Spinal cord (tissue), 10 donors: ENCODE data around the gene WDR5. TPM values are rescaled to one million over a fixed set of nuclear protein-coding genes. Genes with fewer than 3 reads are reported as not detected.
A peak's percentile ranks its signal among the peaks of the same experiment; 100 is the strongest.
"Not testable (repeated sequence)": the region's sequence is repeated elsewhere in the genome, so short reads cannot be mapped to it uniquely, and the experiment has no call there.

ENCODE experiments used
- DNase-seq, 6 donors: peaks; one replicate each; pipeline versions ENCODE4 v3.0.0 to v3.0.0-alpha.2; 2013 to 2015; ENCODE audit warnings: low spot score in 6 of 6, low read depth in 4 of 6
- H3K27ac ChIP-seq: one replicate; pipeline ENCODE4 v1.5.1; 2013; ENCODE audit warnings: low read depth, low read length, control low read depth
- H3K27me3 ChIP-seq: one replicate; pipeline ENCODE4 v1.6.1; 2013; ENCODE audit warnings: low read length; ENCODE audit not compliant: control insufficient read depth, insufficient read depth
- H3K36me3 ChIP-seq: one replicate; pipeline ENCODE4 v1.6.1; 2013; ENCODE audit warnings: low read length; ENCODE audit not compliant: control insufficient read depth, insufficient read depth
- H3K4me1 ChIP-seq: one replicate; pipeline ENCODE4 v1.6.1; 2013; ENCODE audit warnings: low read length; ENCODE audit not compliant: control insufficient read depth, insufficient read depth
- H3K4me3 ChIP-seq: one replicate; pipeline ENCODE4 v1.5.1; 2013; ENCODE audit warnings: low read depth, low read length, control low read depth
- H3K9me3 ChIP-seq: one replicate; pipeline ENCODE4 v1.6.1; 2013; ENCODE audit warnings: low read length; ENCODE audit not compliant: control insufficient read depth, insufficient read depth
- WGBS: methylation state at CpG from one replicate; pipeline ENCODE4 v1.1.5; 2013; ENCODE audit warnings: missing lambda C conversion rate; ENCODE audit not compliant: insufficient coverage; 5-methylcytosine and 5-hydroxymethylcytosine counted together
- polyA plus RNA-seq, 2 donors: library from polyadenylated mRNA; unstranded; fragments of 120-200 nt; gene quantifications; one replicate each; pipeline ENCODE4 v1.2.1, GENCODE V29; 2013; ENCODE audit not compliant: insufficient read length in 2 of 2
- total RNA-seq, 2 donors: library from RNA; depleted of rRNA in 1 of 2; stranded (reverse); fragments of 120-200 nt in 1 of 2; fragments of >200 nt in 1 of 2; gene quantifications; one replicate each; pipeline versions ENCODE4 v1.2.3 to v1.2.4, GENCODE V29; 2013 to 2014
- donor health status: healthy.

Gene WDR5
- total and polyA plus RNA-seq, 4 donors = 15.1 to 39.0 (median 30.1) TPM

DNA sequence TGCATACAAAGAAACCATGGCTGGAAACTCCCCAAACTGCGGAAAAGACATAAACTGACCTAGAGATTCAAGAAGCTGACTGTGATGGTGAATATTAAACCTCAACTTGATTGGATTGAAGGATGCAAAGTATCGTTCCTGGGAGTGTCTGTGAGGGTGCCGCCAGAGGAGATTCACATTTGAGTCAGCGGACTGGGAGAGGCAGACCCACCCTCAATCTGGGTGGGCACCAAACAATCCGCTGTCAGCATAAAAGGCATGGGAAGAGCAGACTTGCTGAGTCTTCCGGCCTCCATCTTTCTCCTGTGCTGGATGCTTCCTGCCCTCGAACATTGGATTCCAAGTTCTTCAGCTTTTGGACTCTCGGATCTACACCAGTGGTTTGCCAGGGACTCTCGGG lies 24.8 kb upstream of the WDR5 start:
- DNase-seq = no peak
- Histone ChIP-seq H3K27me3 (no peaks in the 10 kb centered on the region), H3K27ac (no peak overlapping the region), H3K36me3 (no peaks in the 10 kb centered on the region), H3K4me3 (no peak overlapping the region), H3K4me1 (no peaks in the 10 kb centered on the region), H3K9me3 (no peaks in the 10 kb centered on the region)
- WGBS = 83% methylated on average over 8 of the region's 9 CpGs

DNA sequence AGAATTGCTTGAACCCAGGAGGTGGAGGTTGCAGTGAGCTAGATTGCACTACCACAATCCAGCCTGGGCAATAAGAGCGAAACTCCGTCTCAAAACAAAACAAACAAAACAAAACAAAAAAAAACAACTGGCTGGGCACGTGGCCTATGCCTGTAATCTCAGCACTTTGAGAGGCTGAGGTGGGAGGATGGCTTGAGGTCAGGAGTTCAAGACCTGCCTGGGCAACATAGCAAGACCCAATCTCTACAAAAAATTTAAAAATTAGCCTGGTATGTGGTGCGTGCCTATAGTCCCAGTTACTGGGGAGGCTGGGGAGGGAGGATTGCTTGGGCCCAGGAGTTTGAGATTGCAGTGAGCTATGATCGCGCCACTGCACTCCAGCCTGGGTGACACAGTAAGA lies 23.3 kb upstream of the WDR5 start:
- Histone ChIP-seq H3K4me1 (no peaks in the 10 kb centered on the region), H3K4me3 (no peak overlapping the region), H3K27me3 (no peaks in the 10 kb centered on the region), H3K27ac (no peak overlapping the region), H3K36me3 (no peaks in the 10 kb centered on the region), H3K9me3 (no peaks in the 10 kb centered on the region)
- no CpG with 5 or more reads among the region's 6 CpGs for WGBS
- DNase-seq = no peak

DNA sequence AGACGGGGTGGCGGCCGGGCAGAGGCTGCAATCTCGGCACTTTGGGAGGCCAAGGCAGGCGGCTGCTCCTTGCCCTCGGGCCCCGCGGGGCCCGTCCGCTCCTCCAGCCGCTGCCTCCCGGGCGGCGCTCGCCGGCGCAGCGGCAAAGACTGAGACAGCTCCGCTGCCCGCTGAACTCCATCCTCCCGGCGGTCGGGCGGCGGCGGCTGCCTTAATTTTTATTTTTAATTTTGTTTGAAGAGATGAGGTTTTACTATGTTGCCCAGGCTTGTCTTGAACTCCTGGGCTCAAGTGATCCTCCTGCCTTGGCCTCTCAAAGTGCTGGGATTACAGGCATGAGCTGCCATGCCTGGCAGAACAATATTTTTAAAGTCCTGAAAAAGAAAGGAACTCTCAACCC lies 16.9 kb upstream of the WDR5 start:
- H3K4me3 ChIP-seq, H3K4me1 ChIP-seq, H3K27me3 ChIP-seq, H3K9me3 ChIP-seq, DNase-seq, H3K36me3 ChIP-seq, H3K27ac ChIP-seq: not testable (repeated sequence)
- 98% methylated on average over 9 of the region's 26 CpGs for WGBS

DNA sequence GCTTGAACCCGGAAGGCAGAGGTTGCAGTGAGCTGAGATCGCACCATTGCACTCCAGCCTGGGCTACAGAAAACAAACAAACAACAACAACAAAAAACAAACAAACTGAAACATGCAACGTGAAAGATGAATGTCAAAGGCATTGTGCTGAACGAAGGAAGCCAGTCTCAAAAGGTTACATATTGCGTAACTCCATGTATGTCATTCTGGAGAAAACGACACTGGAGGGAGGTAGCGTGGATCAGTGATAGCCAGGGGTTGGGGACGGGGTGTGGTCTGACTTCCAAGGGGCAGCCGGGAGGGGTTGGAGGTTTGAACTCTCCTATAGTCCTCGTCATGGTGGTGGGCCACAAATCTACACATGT lies 12.1 kb upstream of the WDR5 start:
- 86% methylated on average over 4 of the region's 10 CpGs for WGBS
- DNase-seq = no peak
- no peaks in the 10 kb centered on the region for H3K36me3 ChIP-seq
- no peaks in the 10 kb centered on the region for H3K9me3 ChIP-seq
- no peak overlapping the region for H3K27ac ChIP-seq
- H3K4me3 ChIP-seq = no peak overlapping the region
- H3K27me3 ChIP-seq = no peaks in the 10 kb centered on the region
- H3K4me1 ChIP-seq = peaks cover 5% of the 10 kb centered on the region

DNA sequence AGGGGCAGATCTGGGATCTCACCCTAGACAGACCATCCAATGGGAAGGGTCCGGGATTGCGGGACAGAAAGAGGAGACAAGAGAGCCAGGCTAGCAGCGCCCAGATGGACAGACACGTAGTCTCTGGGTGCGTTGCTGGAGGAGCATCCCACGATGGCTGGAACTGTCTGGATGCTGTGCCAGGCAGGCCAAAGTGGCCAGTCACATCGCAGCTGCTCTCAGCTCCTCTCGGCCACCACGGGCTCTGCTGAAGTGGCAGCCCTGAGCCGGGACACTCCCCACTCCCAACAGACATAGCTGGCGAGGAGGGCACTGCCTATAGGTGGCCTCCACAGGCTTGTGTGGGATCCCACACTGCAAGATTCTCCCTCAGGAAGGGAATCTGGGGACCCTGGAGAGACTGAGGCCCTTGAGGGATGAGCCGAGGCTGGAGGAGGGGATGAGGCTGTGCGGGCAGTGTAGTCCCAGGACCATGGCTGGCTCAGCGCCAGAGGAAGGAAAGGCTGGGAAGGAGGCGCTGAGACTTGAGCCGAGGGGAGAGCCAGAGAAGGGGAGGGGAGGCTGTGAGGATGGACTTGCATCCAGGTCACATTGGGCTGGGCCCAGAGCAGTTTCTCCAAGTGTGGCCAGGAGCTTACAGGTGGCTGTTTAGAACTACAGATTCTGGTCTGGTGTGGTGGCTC lies 10.3 kb upstream of the WDR5 start:
- no peaks in the 10 kb centered on the region for H3K27me3 ChIP-seq
- no peak overlapping the region for H3K4me3 ChIP-seq
- H3K27ac ChIP-seq = no peak overlapping the region
- no peaks in the 10 kb centered on the region for H3K9me3 ChIP-seq
- WGBS = 69% methylated on average over 16 of the region's 16 CpGs
- H3K36me3 ChIP-seq = no peaks in the 10 kb centered on the region
- DNase-seq = peak in 1 of 6 donors; percentile 19
- peaks cover 16% of the 10 kb centered on the region for H3K4me1 ChIP-seq

DNA sequence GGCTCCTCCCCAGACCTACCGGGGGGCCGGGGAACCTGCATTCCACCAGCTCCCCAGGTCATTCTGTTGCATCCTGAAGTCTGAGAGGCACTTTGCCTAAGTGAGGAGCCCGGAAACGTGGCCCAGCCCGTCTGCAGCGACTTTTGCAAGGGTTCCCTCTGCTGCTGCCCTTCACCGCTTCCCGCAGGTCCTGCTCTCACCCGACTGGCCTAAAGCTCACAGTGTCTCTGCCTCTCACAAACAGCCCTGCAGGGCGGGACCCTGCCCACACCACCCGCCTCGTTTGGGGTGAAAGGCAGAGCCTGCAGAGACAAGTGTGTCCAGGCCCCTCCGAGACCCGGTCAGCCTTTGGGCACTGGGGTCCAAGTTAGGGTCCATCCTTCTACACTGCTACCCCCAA lies 9.5 kb upstream of the WDR5 start:
- H3K9me3 ChIP-seq = no peaks in the 10 kb centered on the region
- no peak overlapping the region for H3K4me3 ChIP-seq
- H3K4me1 ChIP-seq = peaks cover 16% of the 10 kb centered on the region
- H3K27ac ChIP-seq = no peak overlapping the region
- H3K27me3 ChIP-seq = no peaks in the 10 kb centered on the region
- WGBS = 83% methylated on average over 13 of the region's 14 CpGs
- H3K36me3 ChIP-seq = no peaks in the 10 kb centered on the region
- no peak for DNase-seq

DNA sequence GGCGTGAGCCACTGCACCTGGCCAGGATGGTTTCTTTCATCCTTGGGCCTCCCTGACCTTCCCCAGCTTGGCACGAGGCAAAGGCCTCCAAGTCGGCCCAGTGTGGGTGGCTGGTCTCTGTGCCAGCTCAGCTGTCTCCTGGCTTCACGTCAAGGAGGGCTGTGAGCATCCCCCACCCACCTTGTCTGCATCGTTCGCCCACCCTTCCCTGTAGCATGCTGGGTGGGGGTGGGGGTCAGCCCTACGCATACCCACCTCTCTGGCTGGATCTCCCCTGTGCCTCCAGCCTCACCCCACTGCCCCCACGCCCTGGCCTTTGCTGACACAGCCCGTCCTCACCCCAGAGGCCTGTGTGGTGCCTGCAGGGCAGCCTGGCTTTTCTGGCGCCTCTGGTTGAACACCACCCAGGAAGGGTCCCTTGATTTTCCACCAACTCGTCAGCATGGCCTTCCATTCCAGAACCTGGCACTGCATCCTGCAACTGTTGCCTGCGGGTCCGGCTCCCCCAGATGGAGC lies 8.8 kb upstream of the WDR5 start:
- H3K4me3 ChIP-seq = no peak overlapping the region
- WGBS = 91% methylated on average over 8 of the region's 13 CpGs
- peaks cover 16% of the 10 kb centered on the region for H3K4me1 ChIP-seq
- no peaks in the 10 kb centered on the region for H3K9me3 ChIP-seq
- no peak for DNase-seq
- H3K27ac ChIP-seq = no peak overlapping the region
- no peaks in the 10 kb centered on the region for H3K27me3 ChIP-seq
- peaks cover under 1% of the 10 kb centered on the region for H3K36me3 ChIP-seq

DNA sequence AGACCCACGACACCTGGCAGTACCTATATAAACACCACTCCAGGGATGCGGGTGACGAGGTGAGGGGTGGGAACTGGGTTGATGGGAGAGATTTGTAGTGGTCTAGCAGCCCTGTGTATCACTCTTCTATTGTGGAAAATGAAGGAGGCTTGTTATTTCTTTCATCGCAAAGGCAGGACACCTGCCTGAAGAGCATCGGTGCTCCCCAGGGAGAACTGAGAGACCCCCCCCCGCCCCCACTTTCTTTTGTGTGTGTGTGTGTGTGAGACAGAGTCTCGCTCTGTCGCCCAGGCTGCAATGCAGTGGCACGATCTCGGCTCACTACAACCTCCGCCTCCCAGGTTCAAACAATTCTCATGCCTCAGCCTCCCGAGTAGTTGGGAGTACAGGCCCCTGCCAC lies 8.3 kb upstream of the WDR5 start:
- 90% methylated on average over 2 of the region's 12 CpGs for WGBS
- Histone ChIP-seq H3K27ac (no peak overlapping the region), H3K4me1 (peaks cover 16% of the 10 kb centered on the region), H3K36me3 (peaks cover 4% of the 10 kb centered on the region), H3K4me3 (no peak overlapping the region), H3K9me3 (no peaks in the 10 kb centered on the region), H3K27me3 (no peaks in the 10 kb centered on the region)
- no peak for DNase-seq

DNA sequence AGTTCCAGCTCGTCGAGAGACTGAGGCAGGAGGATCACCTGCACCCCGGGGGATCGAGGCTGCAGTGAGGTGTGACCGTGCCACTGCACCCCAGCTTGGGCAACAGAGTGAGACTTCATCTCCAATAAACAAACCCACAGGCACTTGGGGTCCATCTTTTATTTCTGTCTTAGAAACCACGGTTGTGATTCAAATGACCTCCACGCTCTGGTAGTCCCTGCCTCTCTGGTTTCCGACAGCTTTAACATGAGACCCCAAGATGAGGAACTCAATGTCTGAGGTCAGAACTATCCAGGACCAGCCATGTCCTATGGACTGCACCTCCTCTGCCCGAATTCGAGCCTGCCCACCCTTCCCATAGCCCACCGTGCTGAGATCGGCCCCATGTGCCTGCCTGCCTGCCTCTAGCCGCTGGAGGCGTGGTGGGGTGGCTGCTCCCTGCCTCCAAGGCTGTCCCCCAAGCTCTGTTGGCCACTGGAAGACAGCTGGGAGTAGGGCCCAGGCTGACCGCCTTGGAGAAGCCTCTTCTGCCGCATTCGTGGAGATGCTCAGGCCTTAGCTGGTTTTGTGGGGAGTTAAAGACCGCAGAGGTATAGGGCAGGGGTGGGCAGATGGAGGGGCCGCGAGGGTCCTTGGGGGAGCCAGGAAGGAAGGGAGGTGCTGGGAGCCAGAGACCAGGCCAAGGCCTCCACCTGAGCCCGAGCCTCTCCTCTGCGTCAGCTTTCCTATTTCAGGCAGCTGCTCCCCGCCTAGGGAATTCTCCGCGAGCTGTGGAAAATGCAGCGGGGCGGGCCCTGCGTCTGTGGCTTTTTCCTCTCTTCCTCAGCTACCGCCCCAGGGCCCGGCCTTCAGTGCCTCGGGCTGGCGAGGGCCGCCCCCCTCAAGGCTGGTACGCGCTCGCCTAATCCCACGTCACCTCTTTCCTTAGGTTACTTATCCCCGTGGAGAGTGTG lies 6.9 kb upstream of the WDR5 start:
- Histone ChIP-seq H3K27ac (no peak overlapping the region), H3K4me1 (peaks cover 17% of the 10 kb centered on the region), H3K4me3 (no peak overlapping the region), H3K9me3 (no peaks in the 10 kb centered on the region), H3K27me3 (no peaks in the 10 kb centered on the region), H3K36me3 (peaks cover 4% of the 10 kb centered on the region)
- peak in 1 of 6 donors; percentile 79 for DNase-seq
- 73% methylated on average over 37 of the region's 38 CpGs for WGBS
